Activated CD4-positive, alpha-beta T cell treated with anti-CD3 and anti-CD28 coated beads for 36 hours (primary cell): Measurements from ENCODE around the gene MRPS14. TPM values are rescaled to one million over a fixed set of nuclear protein-coding genes. Genes with fewer than 3 reads are reported as not detected.

ENCODE experiments used
- total RNA-seq, 2 experiments: library from RNA; stranded (reverse); gene quantifications; one replicate each; pipeline ENCODE4 v1.2.3, GENCODE V29; 2021

Gene MRPS14
- total RNA-seq, 2 experiments from 2014 or later, result 38.7 to 43.7 TPM

Other genes with a start within 250 kb of the MRPS14 start
- 100 to 1,000 TPM; 394 to 452 TPM for gene CACYBP, start 23.5 kb downstream of the MRPS14 start, total RNA-seq
- gene TNN, start 44.4 kb upstream of the MRPS14 start, total RNA-seq, result under 1 TPM in 1 of 2 experiments, not detected in 1; 0.05 TPM
- 10 to 100 TPM; 25.4 to 26.1 TPM for gene KIAA0040, start 169.4 kb upstream of the MRPS14 start, total RNA-seq